Uterus (tissue), 2 donors: ENCODE measurements around the gene MRPL44.

Experiments
- CTCF ChIP-seq, 4 experiments: fragments of 200-600 bp in 2 of 4; fragments of 450-650 bp in 2 of 4; sonication (generic) in 2 of 4; IDR thresholded peaks; one replicate each; pipeline ENCODE4 v1.5.1; 2016 to 2019; ENCODE audit warnings: antibody characterized with exemption in 4 of 4, mild to moderate bottlenecking in 2 of 4, moderate library complexity in 1 of 4
- POLR2A ChIP-seq, 2 donors: fragments of 450-650 bp; IDR thresholded peaks; one replicate each; pipeline ENCODE4 v1.6.1; 2016; ENCODE audit warnings: antibody characterized with exemption in 2 of 2, mild to moderate bottlenecking in 1 of 2, moderate library complexity in 1 of 2

GRCh38 chr2:223950448-223951347, 6.6 kb upstream of the MRPL44 start:
- TF ChIP-seq CTCF (IDR thresholded peaks at IDR 0.05) (no peak), POLR2A (IDR thresholded peaks at IDR 0.05) (no peak)
